ENCODE results near the gene MARCO.

The MARCO gene, protein sequence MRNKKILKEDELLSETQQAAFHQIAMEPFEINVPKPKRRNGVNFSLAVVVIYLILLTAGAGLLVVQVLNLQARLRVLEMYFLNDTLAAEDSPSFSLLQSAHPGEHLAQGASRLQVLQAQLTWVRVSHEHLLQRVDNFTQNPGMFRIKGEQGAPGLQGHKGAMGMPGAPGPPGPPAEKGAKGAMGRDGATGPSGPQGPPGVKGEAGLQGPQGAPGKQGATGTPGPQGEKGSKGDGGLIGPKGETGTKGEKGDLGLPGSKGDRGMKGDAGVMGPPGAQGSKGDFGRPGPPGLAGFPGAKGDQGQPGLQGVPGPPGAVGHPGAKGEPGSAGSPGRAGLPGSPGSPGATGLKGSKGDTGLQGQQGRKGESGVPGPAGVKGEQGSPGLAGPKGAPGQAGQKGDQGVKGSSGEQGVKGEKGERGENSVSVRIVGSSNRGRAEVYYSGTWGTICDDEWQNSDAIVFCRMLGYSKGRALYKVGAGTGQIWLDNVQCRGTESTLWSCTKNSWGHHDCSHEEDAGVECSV

DNA sequence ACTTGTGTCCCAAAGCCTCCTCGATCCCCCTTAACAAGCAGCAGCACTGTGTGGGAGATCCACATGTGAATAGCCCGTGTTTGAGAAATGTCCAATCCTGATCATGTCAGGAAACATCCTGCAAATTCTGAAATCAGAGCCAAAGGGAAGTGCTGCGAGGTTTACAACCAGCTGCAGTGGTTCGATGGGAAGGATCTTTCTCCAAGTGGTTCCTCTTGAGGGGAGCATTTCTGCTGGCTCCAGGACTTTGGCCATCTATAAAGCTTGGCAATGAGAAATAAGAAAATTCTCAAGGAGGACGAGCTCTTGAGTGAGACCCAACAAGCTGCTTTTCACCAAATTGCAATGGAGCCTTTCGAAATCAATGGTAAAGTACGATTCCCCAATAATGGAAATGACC, at the start of gene MARCO:
MARCO (plus strand) TSS at position 164 of the 400 bp plus-strand sequence; CDS start at position 271, 107 bp downstream.
- in situ Hi-C loops (cut with MboI; ENCODE audit: low sequenced_read_pairs) = no loop called here

DNA sequence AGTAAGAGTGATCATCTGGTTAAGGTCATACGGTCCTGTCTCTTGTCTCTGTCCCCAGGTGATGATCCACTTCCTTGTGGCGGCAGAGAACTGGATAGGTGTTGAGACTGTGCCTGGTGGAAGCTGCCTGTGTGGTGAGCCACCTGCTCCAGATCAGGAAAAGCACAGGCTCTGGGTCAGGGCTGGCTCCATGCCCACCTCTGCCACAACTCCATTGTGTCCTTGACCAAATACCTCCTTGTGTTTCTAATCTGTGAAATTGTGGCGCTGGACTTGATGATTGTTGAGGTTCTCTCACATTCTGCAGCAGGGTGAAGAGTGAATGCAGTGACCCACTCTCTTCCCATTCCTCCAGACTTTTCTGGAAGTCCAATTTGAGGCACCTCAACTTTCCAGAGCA, 48.9 kb upstream of the MARCO start:
- in situ Hi-C loops (cut with MboI; ENCODE audit: low sequenced_read_pairs) = no loop called here

DNA sequence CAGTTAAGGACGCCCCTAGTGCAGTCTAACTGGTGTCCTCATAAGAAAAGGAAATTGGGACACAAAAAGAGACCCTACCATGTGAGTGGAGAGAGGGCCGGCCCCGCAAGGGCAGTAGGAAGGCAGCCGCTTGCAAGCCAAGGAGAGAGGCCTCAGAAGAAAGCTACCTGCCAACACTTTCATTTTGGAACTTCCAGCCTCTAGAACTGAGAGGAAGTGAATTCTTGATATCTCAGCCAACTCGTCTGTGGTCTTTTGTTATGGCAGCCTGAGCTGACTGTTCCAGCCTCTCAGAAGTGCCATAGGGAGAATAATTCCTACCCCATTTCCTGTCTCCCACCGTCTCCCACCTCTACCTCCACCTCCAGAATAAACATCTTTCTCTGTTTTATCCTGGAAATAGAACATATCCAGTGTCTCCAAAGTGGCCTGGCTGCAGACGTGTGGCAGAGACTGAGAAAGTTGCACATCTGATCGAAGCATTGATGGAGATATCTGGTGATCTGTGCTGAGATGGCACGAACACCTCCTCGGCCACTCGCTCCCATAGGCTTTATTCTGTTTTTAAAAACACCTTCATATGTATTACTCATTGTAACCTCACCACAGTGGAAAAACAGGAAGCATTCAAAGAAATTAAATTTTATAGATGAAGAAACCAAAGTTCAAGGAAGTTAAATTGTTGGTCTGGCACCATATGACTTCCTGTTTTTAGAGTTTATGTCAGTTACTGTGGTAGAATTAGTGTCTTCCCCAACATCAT, 39.5 kb upstream of the MARCO start:
- in situ Hi-C loops (cut with MboI; ENCODE audit: low sequenced_read_pairs) = no loop called here

DNA sequence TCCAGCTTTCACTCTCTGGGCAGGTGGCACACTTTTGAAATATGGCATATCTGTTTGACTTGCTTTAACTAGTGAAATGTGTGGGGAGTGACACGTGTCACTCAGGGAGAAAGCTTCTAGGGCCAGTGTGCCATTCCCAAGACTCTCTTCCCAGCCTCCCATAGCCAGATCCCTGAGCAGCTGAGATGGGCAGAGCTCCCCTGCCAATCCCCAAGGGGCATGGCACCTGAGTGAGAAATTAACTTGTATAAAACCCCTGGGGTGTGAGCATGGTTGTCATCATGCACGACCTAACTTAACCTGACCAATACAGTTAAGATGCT, 39.0 kb upstream of the MARCO start:
- in situ Hi-C loops (cut with MboI; ENCODE audit: low sequenced_read_pairs) = no loop called here

DNA sequence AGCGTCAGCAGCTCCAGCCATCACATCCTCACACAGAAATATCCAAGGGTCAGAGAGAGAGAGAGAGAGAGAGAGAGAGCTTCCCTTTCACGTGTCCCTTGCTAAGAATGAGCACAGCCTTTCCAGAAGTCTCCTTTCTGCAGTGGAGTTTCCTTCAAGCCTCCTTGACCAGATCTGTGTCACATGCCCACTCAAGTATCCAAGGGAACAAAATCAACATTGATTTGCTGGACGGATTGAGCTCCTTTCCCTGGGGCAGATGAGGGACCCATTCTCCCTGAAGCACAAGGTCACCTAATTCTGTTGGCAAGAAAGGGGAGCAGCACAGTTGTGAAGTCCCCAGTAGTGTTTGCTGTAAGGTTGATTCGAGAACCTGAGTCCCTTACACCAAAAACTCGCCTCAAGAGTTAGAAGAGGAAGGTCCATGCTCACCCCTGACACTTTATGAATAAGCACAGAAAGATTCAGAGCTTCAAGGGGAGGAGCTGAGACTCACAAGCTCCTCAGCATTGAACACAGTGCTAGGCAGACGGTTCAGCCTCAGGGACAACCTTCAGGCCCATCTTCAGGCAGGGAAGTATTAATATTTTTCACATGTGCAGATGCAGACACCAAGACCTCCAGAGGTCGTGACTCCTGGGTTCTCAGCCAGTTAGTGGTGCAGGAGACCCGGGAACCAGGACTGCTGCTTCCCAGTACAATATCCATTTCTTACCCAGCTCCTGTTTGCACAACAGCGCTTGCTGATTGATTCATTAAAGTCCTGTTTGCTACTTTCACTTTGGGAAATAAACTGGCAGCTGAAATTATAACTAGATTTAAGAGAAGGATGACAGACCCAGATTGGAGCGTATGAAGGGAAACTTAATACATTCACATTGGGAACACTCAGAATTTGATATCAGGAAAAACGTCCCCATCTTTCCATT, 38.2 kb upstream of the MARCO start:
- in situ Hi-C loops (cut with MboI; ENCODE audit: low sequenced_read_pairs) = no loop called here

DNA sequence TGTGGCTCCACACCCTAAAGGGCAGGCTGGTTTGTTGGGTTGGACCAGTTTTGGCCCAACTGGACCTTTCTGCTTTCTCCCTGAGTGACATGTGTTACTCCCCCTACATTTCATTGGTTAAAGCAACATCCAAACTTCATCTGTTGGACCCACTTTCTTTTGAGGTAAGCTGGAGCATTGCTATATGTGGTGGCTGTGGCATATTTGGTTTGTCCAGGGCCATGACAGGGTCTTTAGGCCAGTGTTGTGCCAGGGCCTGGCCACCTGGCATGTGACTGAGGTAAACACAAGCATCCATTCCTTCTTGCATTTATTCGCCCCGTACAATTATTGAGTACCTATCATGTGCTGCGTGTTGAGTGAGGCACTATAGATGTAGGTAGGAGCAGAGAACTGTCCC, 36.8 kb upstream of the MARCO start:
- in situ Hi-C loops (cut with MboI; ENCODE audit: low sequenced_read_pairs) = no loop called here

DNA sequence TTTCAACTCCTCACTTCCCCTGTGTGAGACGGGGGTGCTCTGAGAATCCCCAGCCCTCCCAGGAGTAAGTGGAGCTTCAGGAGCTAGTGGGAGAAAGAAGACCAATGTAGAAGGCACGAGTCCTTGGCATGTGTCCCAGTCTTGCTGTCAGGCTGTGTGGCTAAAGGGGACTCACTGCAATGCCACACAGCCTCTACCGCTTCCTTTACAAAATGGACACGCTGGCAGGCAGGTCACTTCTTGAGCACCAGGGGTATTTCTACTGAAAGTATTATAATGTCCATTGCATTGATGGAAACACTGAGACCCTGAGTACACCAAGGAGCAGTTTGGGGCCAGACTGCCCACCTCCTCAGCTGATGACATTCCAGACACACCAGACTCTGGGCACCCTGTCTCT, 35.8 kb upstream of the MARCO start:
- in situ Hi-C loops (cut with MboI; ENCODE audit: low sequenced_read_pairs) = no loop called here

DNA sequence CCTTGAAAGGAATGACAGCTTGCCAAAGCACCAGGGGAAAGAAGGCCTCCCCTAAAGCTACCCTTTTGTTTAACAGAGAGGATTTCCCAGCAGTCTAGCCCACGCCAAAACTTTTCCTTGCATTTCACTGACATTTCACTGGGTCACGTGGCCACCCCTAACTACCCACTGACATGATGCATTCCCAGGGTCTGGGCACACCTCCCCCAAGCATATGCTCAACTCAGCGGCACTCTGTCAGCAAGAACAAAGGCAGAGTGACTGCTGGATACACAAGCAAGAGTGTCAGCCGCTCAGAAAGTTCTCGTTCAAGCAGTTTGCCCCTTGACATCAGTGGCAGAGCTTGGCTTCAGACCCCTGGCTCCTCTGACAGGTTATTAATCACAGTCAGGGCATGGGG, 34.2 kb upstream of the MARCO start:
- in situ Hi-C loops (cut with MboI; ENCODE audit: low sequenced_read_pairs) = no loop called here

DNA sequence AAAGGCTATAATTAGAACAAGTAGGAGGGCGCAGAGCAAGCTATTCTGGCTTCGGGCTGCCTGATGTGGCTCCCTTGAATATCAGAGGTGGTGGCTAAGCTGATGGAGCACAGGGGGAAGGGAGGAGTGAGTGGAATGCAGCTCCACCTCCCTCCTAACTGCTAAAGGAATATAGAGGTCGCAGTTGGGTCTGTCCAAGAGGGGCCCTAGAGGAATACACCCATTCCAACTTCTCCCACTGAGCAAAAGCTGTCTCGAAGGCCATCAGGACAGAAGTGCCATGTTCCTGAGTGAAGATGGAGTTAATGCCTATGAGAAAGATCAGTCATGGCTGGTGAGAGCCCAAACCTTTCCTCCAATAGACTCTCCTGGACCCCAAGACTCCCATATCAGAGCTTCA, 32.8 kb upstream of the MARCO start:
- in situ Hi-C loops (cut with MboI; ENCODE audit: low sequenced_read_pairs) = no loop called here

DNA sequence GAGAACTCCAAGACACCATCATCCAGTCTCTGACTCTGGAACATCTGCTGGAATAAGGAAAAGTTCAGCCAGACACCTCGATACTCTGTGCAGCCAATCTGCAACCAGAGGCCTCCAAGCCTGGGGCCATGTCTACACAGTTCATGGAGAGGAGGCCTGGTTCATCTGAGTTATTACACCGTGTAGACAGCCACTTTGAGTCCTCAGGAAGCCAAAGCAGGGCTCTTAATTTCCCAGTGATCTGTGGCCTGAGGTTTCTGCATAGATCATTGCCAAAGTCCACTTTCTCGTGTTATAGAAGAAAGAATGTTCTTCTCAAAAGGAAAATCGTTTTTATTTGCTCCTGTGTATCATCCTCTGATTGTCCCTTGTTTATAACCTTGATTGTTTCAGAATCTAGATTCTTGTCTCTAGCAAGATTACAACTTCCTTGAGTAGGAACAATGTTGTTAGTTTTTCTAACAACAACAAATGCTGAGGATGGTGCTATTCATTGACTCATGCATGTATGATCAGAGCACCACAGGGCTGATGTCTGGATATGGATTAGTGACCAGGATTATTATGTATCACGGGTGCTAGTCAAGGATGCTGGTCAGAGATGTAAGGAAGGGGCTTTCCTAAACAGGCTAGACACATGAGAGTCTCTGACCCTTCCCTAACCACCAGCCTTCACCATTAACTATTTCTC, 30.7 kb upstream of the MARCO start:
- in situ Hi-C loops (cut with MboI; ENCODE audit: low sequenced_read_pairs) = no loop called here

DNA sequence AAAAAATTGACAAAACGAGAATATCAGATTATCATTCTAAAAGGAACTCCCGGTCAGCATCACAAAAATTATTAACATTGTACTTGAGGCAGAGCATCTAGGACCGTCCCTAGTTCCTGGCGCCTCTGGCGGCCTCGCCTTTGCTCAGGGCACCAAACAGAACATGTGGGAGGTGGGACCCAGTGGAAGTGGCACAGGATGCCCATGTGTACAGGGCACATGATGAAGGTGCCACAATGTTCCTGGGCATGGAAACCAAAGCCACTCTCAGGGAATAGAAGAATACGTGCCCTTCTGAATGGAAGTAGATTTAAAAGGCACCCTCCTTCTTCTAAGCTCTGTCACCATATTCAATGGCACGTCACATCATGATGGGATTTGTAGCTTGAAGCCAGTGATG, 30.1 kb upstream of the MARCO start:
- in situ Hi-C loops (cut with MboI; ENCODE audit: low sequenced_read_pairs) = no loop called here

DNA sequence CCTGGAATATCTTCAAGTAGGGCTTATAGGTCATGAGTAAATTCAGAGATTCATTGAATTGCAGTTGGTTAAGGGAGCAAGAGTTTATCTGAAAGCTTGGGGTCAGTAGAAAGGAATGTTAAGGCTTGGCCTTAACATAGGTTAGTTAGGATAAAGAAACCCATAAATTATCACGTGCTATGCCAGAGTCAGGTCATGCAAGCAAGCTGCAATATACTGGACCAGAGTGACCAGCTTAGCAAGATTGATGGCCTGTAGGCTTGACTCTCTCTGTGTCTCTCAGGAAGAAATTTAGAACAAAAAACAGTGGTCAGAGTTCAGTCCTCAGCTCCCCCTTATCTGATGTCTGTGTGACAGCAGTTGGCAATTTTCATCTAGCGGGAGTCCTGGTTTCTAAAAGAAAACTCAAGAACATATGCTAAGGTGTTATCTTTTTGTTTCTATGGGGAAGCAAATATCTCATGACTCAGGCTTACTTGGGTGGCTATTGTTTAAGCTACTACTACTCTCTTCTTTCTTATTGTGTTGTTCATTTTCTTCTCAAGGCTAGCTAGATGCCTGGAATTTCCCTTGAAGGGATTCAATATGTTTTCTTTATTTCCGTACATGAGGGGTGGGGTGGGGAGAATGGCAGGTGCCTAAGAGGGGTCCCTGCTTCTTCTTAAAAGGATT, 28.7 kb upstream of the MARCO start:
- in situ Hi-C loops (cut with MboI; ENCODE audit: low sequenced_read_pairs) = no loop called here

DNA sequence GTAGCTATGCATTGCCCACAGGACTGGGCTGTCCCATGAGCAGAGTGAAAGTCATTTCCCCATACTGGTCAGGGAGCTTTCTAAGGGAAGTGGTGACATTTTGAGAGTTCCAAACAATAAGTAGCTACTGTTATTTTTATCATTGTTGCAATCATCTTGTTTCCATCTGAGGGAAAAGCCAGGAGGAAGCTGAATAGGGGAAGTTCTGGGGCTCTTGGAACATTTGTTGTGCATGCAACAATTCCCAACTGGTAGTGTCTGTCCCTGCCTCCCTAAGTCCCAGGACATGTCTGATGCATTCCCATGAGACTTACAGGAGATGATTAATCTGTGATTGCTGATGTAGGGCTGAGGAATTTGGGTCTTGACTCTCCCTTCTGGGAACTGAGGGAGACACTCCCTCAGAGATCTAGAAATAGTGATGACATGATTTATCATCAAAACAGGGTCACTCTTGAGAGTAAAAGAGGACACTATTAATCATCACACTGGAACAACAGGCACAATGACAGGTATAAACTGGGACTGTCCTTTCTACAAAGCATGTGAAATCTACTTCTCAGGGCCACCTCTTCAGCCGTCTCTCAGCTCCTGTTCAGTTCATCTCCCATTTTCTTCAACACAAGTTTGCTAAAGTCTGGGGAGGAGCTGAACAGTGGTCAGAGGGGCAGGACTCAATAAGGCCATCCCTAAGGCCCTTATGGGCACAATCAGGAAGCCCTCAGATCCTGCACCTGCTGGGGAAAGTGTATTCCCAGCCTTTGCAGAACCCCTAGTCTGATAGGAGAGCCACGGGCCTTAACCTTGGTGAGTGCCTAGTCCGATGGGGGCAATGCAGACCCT, 28.0 kb upstream of the MARCO start:
- in situ Hi-C loops (cut with MboI; ENCODE audit: low sequenced_read_pairs) = no loop called here

DNA sequence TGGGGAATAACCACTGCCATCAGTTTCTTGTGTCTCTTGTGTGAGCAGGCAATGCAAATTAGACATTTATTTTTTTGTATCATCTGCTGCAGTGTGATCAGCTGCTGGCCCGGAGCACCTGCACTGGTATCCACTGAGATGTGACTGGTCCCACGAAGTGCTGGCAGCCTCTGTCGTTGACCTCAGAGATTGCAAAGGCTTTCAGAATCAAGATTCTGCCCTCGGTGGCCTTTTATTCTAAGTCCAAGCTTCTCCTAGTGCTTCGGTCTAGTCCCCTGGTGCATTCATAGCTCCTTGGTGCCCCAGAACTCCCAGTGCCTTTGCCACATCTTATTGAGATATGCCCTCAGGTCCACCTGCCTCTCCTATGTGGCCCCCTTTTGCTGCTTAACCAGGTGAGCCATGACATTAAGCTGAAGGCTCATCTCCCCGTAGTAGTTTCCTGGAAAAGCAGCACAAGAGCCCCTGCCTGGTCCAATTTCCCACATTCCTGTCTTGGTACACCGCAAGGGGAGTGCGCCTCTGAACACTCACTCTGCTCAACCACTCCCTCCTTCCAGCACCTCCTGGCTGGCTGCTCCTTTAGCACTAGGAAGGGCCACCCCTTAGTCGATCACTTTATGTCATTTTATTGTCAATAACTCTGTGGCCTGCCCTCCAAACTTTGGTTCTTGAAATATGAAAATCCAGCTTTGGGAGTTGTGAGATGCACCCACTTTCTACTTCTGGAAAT, 27.1 kb upstream of the MARCO start:
- in situ Hi-C loops (cut with MboI; ENCODE audit: low sequenced_read_pairs) = no loop called here

DNA sequence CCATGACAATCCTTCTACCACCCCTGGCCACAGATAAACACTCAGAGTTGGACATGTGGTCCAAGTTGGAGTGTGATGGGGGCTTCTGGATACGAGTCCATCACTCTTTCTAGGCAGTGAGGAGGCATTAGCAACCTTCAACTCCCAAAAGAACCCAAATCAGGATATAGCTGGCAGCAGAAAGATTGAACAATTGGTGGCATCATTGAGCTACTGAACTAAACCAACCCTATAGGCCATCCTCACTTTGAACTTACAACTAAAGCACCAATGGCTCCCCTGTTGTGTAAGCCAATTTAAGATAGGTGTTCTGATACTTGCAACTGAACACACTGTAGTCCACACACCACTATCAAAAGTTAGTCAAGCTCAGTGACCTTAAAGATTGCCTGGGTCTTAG, 24.0 kb upstream of the MARCO start:
- in situ Hi-C loops (cut with MboI; ENCODE audit: low sequenced_read_pairs) = no loop called here

DNA sequence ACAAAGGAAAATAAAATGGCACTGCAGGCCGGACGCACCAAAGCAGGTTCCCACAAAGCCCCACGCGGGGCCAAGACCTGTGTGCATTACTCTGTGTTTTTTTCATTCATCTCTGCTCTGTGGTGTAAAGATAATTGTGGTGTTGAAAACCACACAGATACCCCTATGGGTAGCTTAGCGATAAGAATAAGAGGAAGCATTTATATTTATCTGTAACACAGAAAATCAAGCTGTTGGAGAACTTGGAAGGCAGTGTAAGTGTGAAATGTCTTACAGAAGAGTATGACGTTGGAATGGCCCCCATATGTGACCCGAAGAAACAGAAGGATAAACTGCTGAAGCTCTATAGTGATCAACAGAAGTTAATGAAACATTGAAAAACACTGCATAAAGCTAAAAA, 20.3 kb upstream of the MARCO start:
- in situ Hi-C loops (cut with MboI; ENCODE audit: low sequenced_read_pairs) = no loop called here

DNA sequence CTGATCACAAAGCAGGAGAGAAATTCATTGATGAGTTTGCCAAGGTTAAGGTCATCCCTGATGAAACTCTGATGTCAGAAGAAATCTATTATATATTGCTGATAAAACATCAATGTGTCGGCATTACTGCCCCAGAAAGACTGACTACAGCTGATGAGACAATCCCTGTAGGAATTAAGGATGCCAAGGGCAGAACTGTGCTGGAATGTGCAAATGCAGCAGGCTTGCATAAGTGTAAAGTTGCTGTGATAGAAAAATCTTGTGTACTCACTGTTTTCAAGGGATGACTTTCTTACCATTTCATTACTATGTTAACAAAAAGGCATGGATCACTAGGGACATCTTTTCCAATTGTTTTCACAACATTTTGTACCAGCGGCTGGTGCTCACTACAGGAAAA, 19.7 kb upstream of the MARCO start:
- in situ Hi-C loops (cut with MboI; ENCODE audit: low sequenced_read_pairs) = no loop called here

DNA sequence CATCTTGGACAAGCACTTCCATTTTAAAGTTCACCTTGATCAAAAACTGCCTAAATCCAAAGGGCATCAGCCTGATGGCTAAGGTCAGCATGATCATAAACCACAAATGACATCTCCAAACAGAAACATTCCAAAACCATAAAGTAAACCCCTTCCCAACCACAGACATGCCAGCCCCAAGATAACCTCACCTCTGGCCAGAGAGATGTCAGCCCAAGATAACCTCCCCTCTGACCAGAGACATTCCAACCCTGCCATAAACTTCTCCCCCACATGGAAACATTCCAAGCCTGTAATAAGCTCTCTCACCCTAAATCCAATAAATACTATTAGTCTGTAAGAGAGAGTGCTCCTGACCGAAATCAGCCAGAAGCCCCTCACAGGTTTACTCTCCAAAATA, 18.6 kb upstream of the MARCO start:
- in situ Hi-C loops (cut with MboI; ENCODE audit: low sequenced_read_pairs) = no loop called here

DNA sequence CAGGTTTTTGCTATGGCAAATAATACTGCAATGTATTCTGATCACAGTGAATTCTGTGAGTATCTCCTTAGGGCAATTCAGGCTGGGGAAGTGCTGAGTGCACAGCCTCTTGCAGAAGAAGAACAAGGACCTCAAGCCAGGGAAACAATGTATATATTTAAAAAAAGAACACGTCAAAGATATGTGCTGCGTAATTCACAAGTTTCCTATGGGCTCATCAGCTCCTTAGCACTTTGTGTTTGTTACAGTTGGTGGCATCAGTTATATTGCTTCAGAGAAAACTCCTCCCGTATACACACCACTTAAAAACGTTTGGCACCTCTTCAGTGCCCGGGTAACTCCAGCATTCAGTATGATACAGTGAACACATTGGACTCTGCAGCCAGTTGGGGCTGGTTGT, 16.5 kb upstream of the MARCO start:
- in situ Hi-C loops (cut with MboI; ENCODE audit: low sequenced_read_pairs) = no loop called here

Data from hTERT RPE-1 (cell line).